Measurements from ENCODE around the gene PLCL1.
A peak's percentile ranks its signal among the peaks of the same experiment; 100 is the strongest.

The PLCL1 gene

GRCh38 chr2:197943731-197944130 is 139.3 kb downstream of the PLCL1 start:
- DNase-seq = no peak
- no peaks in the 10 kb centered on the region for H3K9me3 Mint-ChIP-seq
- peaks cover 62% of the 10 kb centered on the region for H3K4me1 Mint-ChIP-seq (ENCODE audit: low read depth)
- no peaks in the 10 kb centered on the region for H3K36me3 Mint-ChIP-seq (ENCODE audit: low read depth)
- H3K27ac Mint-ChIP-seq = no peak overlapping the region
- H3K27me3 Mint-ChIP-seq = no peaks in the 10 kb centered on the region
- H3K4me3 Mint-ChIP-seq = no peak overlapping the region

DNA sequence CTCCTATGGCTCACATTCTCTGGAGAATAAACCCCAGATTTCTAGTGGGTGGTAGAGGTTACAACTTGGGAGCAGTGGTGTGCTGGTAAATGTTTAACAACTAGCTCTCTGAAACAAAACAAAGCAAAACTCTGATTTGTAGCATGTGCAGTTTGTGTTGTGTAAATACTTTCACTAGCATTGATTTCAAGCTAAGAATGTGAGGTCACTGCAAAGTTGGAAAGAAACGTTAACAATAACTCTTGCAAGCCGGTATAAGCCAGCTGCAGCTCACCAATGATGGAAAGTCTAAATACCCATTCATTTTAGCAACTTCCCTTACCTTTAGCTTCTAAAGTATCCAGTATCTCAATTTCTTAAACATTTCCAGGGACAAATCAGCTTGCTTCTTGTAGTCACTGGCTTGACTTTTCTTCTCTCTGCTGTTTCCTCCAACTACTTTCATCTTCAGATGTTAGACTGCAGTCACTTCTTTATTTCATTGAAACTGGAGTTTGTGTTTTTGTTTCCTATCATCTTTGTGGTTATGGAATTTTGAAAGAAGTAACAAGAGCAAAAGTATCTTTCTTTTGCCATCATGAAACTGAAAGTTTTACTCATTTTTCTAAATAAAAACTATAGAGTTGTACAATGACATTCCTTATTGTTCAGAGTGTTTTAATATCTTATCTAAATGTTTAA is 140.2 kb downstream of the PLCL1 start:
- Mint-ChIP-seq H3K27ac (no peak overlapping the region), H3K27me3 (no peaks in the 10 kb centered on the region), H3K4me1 (ENCODE audit: low read depth) (peaks cover 64% of the 10 kb centered on the region), H3K36me3 (ENCODE audit: low read depth) (no peaks in the 10 kb centered on the region), H3K9me3 (no peaks in the 10 kb centered on the region), H3K4me3 (no peak overlapping the region)
- DNase-seq = no peak

DNA sequence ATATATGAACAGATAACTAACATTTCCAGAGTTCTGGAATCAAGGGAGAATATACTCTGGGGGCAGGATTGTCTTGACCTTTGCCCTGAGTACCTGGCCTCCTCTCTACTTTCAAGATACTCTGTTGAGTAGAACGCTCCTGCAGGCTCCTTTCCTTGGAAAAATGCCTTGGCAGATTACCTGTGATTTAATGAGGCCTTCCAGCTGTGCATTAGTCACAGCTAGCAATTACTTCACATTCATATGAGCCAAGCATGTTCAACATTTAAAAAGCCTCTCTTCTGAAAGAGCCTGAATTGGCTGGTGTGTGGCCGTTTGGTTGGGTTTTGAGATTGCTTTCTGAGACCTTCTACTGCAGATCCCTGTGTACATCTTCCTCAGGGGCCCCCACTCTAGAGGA is 142.2 kb downstream of the PLCL1 start:
- Mint-ChIP-seq H3K4me3 (no peak overlapping the region), H3K36me3 (ENCODE audit: low read depth) (no peaks in the 10 kb centered on the region), H3K4me1 (ENCODE audit: low read depth) (peaks cover 69% of the 10 kb centered on the region), H3K27me3 (no peaks in the 10 kb centered on the region), H3K9me3 (no peaks in the 10 kb centered on the region), H3K27ac (no peak overlapping the region)
- no peak for DNase-seq

DNA sequence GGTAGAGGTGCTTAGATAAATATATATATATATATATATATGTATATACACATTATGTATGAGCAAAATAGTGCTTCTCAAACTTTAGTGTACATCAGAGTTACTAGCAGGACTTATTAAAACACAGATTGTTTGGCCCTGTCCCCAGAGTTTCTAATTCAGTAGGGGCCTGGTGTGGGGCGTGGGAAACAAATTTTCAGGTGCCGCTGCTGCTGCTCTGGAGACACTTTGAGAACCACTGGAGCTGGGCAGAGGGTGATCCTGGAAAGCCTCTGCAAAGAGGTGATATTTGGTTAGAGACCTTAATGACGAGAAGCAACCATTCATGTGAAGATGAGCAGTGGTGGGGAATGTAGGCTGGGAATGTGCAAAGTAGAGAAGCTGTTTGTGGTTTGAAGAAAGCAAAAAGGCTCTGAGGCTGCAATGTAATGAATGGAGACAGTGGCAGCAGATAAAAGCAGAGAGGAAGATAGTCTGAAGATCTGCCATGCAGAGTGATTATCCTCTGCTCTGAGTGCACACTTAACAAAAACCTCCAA is 142.9 kb downstream of the PLCL1 start:
- no peaks in the 10 kb centered on the region for H3K27me3 Mint-ChIP-seq
- H3K27ac Mint-ChIP-seq = no peak overlapping the region
- peaks cover 69% of the 10 kb centered on the region for H3K4me1 Mint-ChIP-seq (ENCODE audit: low read depth)
- no peak for DNase-seq
- peaks cover 3% of the 10 kb centered on the region for H3K9me3 Mint-ChIP-seq
- no peaks in the 10 kb centered on the region for H3K36me3 Mint-ChIP-seq (ENCODE audit: low read depth)
- H3K4me3 Mint-ChIP-seq = no peak overlapping the region

DNA sequence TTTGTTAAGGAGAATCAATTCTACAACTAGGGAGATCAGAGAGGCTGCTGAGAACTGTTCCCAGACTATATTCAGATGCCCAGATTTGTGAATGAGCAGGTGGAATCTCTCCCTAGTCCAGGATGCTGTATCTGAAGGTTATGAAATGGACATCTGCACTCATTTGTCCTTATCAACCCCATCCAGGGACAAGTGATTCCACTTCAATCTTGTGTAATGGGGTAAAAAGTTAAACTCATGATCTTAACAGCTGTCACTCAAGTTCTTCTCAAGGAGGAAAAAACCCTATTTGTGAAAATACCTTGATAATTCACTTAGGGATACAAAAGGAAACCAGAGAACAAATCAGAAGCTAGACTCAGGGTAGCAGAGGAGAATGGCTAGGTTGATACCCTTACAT is 144.8 kb downstream of the PLCL1 start:
- no peak overlapping the region for H3K27ac Mint-ChIP-seq
- no peak for DNase-seq
- no peak overlapping the region for H3K4me3 Mint-ChIP-seq
- H3K36me3 Mint-ChIP-seq (ENCODE audit: low read depth) = peaks cover 6% of the 10 kb centered on the region
- peaks cover 70% of the 10 kb centered on the region for H3K4me1 Mint-ChIP-seq (ENCODE audit: low read depth)
- no peaks in the 10 kb centered on the region for H3K27me3 Mint-ChIP-seq
- H3K9me3 Mint-ChIP-seq = peaks cover 15% of the 10 kb centered on the region

GRCh38 chr2:197950006-197950405 is 145.6 kb downstream of the PLCL1 start:
- Mint-ChIP-seq H3K36me3 (ENCODE audit: low read depth) (peaks cover 6% of the 10 kb centered on the region), H3K27ac (no peak overlapping the region), H3K27me3 (no peaks in the 10 kb centered on the region), H3K4me3 (no peak overlapping the region), H3K9me3 (peaks cover 15% of the 10 kb centered on the region), H3K4me1 (ENCODE audit: low read depth) (peaks cover 70% of the 10 kb centered on the region)
- DNase-seq = no peak

DNA sequence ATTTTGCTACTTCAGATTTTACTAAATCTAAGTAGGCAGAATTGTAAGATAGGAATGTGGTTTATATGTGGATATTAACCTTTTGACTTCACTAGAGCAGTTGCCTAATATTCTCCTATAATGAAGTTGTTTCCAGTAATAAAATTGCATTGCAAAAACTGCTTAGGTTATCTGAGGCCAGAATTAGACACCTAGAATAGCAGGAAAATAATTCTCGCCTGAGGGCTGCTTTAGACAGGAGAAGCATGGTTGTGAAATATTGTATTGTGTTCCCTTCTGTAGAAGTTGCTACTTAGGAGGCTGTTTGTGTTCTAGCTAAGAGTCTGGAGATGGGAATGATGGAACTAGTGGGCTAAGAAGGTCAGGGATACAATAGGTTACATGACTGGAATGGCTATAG is 146.3 kb downstream of the PLCL1 start:
- Mint-ChIP-seq H3K9me3 (peaks cover 15% of the 10 kb centered on the region), H3K27me3 (no peaks in the 10 kb centered on the region), H3K4me3 (no peak overlapping the region), H3K27ac (no peak overlapping the region), H3K36me3 (ENCODE audit: low read depth) (peaks cover 6% of the 10 kb centered on the region), H3K4me1 (ENCODE audit: low read depth) (peaks cover 68% of the 10 kb centered on the region)
- DNase-seq = no peak

DNA sequence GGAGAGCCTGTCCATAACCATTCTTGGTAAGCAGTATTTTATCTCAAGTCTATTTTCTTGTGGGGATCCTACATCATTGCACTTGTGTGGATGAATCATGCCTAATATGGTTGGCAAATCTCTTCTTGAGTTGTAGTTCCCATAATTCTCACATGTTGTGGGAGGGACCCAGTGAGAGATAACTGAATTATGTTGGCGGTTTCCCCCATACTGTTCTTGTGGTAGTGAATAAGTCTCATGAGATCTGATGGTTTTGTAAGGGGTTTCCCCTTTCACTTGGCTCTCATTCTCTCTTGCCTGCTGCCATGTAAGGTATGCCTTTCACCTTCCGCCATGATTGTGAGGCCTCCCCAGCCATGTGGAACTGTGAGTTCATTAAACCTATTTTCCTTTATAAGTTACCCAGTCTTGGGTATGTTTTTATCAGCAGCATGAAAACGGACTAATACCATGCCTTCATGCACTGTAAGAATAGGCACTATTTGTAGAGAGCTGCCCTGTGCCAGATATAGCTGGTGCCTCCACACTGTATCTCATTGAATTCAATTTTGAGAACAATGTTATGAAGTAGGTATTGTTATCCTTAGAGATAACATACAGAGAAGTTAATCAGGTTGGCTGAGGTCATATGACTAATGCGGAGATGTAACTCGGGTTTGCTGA is 148.3 kb downstream of the PLCL1 start:
- Mint-ChIP-seq H3K27me3 (no peaks in the 10 kb centered on the region), H3K4me3 (no peak overlapping the region), H3K4me1 (ENCODE audit: low read depth) (peaks cover 74% of the 10 kb centered on the region), H3K27ac (peak overlapping the region; percentile 51), H3K36me3 (ENCODE audit: low read depth) (peaks cover 6% of the 10 kb centered on the region), H3K9me3 (peaks cover 15% of the 10 kb centered on the region)
- no peak for DNase-seq

GRCh38 chr2:197954328-197954727 is 149.9 kb downstream of the PLCL1 start:
- peaks cover 11% of the 10 kb centered on the region for H3K36me3 Mint-ChIP-seq (ENCODE audit: low read depth)
- H3K9me3 Mint-ChIP-seq = peaks cover 23% of the 10 kb centered on the region
- peaks cover 71% of the 10 kb centered on the region for H3K4me1 Mint-ChIP-seq (ENCODE audit: low read depth)
- no peaks in the 10 kb centered on the region for H3K27me3 Mint-ChIP-seq
- peak overlapping the region; percentile 8 for H3K4me3 Mint-ChIP-seq
- no peak for DNase-seq
- peak overlapping the region; percentile 31 for H3K27ac Mint-ChIP-seq

DNA sequence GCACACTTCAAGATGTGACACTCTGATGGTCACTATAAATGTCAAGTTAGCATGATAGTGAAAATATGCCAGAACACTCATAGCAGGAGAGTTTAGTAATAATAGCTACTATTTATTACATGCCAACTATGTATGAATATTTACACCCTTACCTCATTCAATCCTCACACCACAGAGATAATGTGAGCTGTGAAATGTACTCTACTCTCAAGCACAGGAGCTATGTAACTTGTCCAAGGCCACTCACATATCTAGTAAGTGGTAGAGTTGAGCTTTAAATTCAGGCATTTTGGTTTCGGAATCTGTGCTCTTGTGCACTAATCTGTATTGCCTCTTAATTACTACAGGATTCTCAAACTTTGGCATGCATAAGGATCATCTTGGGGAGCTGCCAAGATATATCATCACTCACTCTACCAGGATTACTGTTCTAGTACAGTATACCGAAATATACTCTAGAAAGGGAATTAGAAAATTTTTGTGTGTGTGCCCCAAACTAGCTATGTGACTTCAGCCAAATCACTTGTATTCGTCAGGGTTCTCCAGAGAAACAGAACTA is 154.3 kb downstream of the PLCL1 start:
- H3K4me1 Mint-ChIP-seq (ENCODE audit: low read depth) = peaks cover 48% of the 10 kb centered on the region
- peaks cover 22% of the 10 kb centered on the region for H3K9me3 Mint-ChIP-seq
- H3K4me3 Mint-ChIP-seq = no peak overlapping the region
- H3K27ac Mint-ChIP-seq = no peak overlapping the region
- H3K36me3 Mint-ChIP-seq (ENCODE audit: low read depth) = peaks cover 16% of the 10 kb centered on the region
- H3K27me3 Mint-ChIP-seq = no peaks in the 10 kb centered on the region
- no peak for DNase-seq

GRCh38 chr2:197959383-197959782 is 155.0 kb downstream of the PLCL1 start:
- H3K4me3 Mint-ChIP-seq = no peak overlapping the region
- no peak for DNase-seq
- H3K4me1 Mint-ChIP-seq (ENCODE audit: low read depth) = peaks cover 41% of the 10 kb centered on the region
- H3K9me3 Mint-ChIP-seq = peaks cover 20% of the 10 kb centered on the region
- no peaks in the 10 kb centered on the region for H3K27me3 Mint-ChIP-seq
- peaks cover 16% of the 10 kb centered on the region for H3K36me3 Mint-ChIP-seq (ENCODE audit: low read depth)
- no peak overlapping the region for H3K27ac Mint-ChIP-seq

DNA sequence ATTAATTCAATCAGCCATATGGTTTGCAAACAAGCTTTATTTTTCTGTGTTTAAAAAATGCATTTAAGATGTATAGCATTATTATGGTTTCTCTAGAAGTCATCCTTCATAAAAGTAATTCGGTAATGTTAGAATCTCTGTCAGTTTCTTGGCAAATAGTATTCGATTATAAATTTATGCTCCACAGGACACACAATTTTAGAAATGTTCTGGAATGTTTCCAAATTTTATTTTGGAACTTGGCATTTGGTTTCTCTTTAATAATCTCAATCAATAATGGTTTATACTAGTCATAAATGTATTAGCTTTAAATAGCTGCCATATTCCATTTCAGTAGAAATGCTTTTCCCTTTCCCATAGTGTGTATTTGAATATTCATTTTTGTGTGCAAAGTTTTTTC is 156.4 kb downstream of the PLCL1 start:
- Mint-ChIP-seq H3K4me3 (no peak overlapping the region), H3K9me3 (peaks cover 30% of the 10 kb centered on the region), H3K27me3 (no peaks in the 10 kb centered on the region), H3K36me3 (ENCODE audit: low read depth) (peaks cover 30% of the 10 kb centered on the region), H3K4me1 (ENCODE audit: low read depth) (peaks cover 31% of the 10 kb centered on the region), H3K27ac (no peak overlapping the region)
- DNase-seq = no peak

DNA sequence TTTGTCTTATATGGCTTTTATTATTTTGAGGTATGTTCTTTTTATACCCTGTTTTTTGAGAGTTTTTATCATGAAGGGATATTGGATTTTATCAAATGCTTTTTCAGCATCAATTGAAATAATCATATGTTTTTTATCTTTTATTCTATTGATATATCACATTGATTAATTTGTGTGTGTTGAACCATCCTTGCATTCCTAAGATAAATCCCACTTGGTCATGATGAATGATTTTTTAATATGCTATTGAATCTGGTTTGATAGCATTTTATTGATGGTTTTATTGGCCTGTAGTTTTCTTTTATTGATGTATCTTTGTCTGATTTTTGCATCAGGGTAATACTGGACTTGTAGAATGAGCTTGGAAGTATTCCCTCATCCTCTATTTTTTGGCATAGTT is 160.3 kb downstream of the PLCL1 start:
- no peak for DNase-seq
- H3K4me1 Mint-ChIP-seq (ENCODE audit: low read depth) = peaks cover 25% of the 10 kb centered on the region
- H3K9me3 Mint-ChIP-seq = peaks cover 26% of the 10 kb centered on the region
- H3K36me3 Mint-ChIP-seq (ENCODE audit: low read depth) = peaks cover 32% of the 10 kb centered on the region
- no peak overlapping the region for H3K27ac Mint-ChIP-seq
- H3K4me3 Mint-ChIP-seq = no peak overlapping the region
- H3K27me3 Mint-ChIP-seq = no peaks in the 10 kb centered on the region

- H3K9me3 Mint-ChIP-seq = peaks cover 25% of the 10 kb centered on the region
- peaks cover 32% of the 10 kb centered on the region for H3K36me3 Mint-ChIP-seq (ENCODE audit: low read depth)
- H3K27me3 Mint-ChIP-seq = no peaks in the 10 kb centered on the region
- peaks cover 24% of the 10 kb centered on the region for H3K4me1 Mint-ChIP-seq (ENCODE audit: low read depth)
- DNase-seq = no peak
- no peak overlapping the region for H3K27ac Mint-ChIP-seq
- H3K4me3 Mint-ChIP-seq = no peak overlapping the region
These were observed 161.4 kb downstream of the PLCL1 start for GRCh38 chr2:197965756-197966155.

GRCh38 chr2:197969391-197969893 is 165.0 kb downstream of the PLCL1 start:
- Mint-ChIP-seq H3K27me3 (no peaks in the 10 kb centered on the region), H3K9me3 (peaks cover 13% of the 10 kb centered on the region), H3K36me3 (ENCODE audit: low read depth) (peaks cover 20% of the 10 kb centered on the region), H3K4me3 (no peak overlapping the region), H3K27ac (peak overlapping the region; percentile 46), H3K4me1 (ENCODE audit: low read depth) (peaks cover 37% of the 10 kb centered on the region)
- no peak for DNase-seq

All from activated T-cell treated with anti-CD3 and anti-CD28 coated beads, Interleukin-2, amount 50 U/mL, for 24 hours (primary cell).